Measurements from ENCODE around the gene MAMDC4.
"Not testable (repeated sequence)": the region's sequence is repeated elsewhere in the genome, so short reads cannot be mapped to it uniquely, and the experiment has no call there.

The MAMDC4 gene

GRCh38 chr9:136851941-136852663 is at the start of gene MAMDC4:
Gene MAMDC4, plus strand, starts transcription at chr9:136852346. Its CDS starts 71 bp downstream, at chr9:136852417.
- Mint-ChIP-seq H3K27me3 (ENCODE audit: low read depth) (peaks cover 4% of the 10 kb centered on the region), H3K4me1 (ENCODE audit: low read depth) (peaks cover 7% of the 10 kb centered on the region), H3K9me3 (no peaks in the 10 kb centered on the region), H3K4me3 (peak within 1 kb of the TSS; percentile 25), H3K27ac (no peak within 1 kb of the TSS), H3K36me3 (ENCODE audit: low read depth) (peaks cover 2% of the 10 kb centered on the region)

- H3K4me3 Mint-ChIP-seq; H3K27ac Mint-ChIP-seq; H3K36me3 Mint-ChIP-seq (ENCODE audit: low read depth); H3K9me3 Mint-ChIP-seq: not testable (repeated sequence)
- Mint-ChIP-seq H3K27me3 (ENCODE audit: low read depth) (peaks cover 11% of the 10 kb centered on the region), H3K4me1 (ENCODE audit: low read depth) (peaks cover 17% of the 10 kb centered on the region)
These were observed 49.1 kb upstream of the MAMDC4 start for GRCh38 chr9:136803009-136803550.

GRCh38 chr9:136803551-136804508 is 48.3 kb upstream of the MAMDC4 start:
- Mint-ChIP-seq H3K4me3 (no peak overlapping the region), H3K4me1 (ENCODE audit: low read depth) (peaks cover 18% of the 10 kb centered on the region)

GRCh38 chr9:136804509-136805206 is 47.5 kb upstream of the MAMDC4 start:
- no peak overlapping the region for H3K27ac Mint-ChIP-seq
- peaks cover 7% of the 10 kb centered on the region for H3K36me3 Mint-ChIP-seq (ENCODE audit: low read depth)
- H3K9me3 Mint-ChIP-seq = no peaks in the 10 kb centered on the region
- H3K4me1 Mint-ChIP-seq (ENCODE audit: low read depth) = peaks cover 26% of the 10 kb centered on the region
- H3K4me3 Mint-ChIP-seq = no peak overlapping the region
- peaks cover 11% of the 10 kb centered on the region for H3K27me3 Mint-ChIP-seq (ENCODE audit: low read depth)

More at GRCh38 chr9:136803551-136804508, 48.3 kb upstream of the MAMDC4 start:
- no peak overlapping the region for H3K27ac Mint-ChIP-seq
- H3K9me3 Mint-ChIP-seq = no peaks in the 10 kb centered on the region
- peaks cover 11% of the 10 kb centered on the region for H3K27me3 Mint-ChIP-seq (ENCODE audit: low read depth)
- peaks cover 3% of the 10 kb centered on the region for H3K36me3 Mint-ChIP-seq (ENCODE audit: low read depth)

GRCh38 chr9:136805207-136805740 is 46.9 kb upstream of the MAMDC4 start:
- Mint-ChIP-seq H3K4me3 (no peak overlapping the region), H3K36me3 (ENCODE audit: low read depth) (peaks cover 12% of the 10 kb centered on the region), H3K9me3 (no peaks in the 10 kb centered on the region), H3K4me1 (ENCODE audit: low read depth) (peaks cover 29% of the 10 kb centered on the region), H3K27ac (no peak overlapping the region), H3K27me3 (ENCODE audit: low read depth) (peaks cover 8% of the 10 kb centered on the region)

- H3K4me1 Mint-ChIP-seq (ENCODE audit: low read depth) = peaks cover 25% of the 10 kb centered on the region
- H3K36me3 Mint-ChIP-seq (ENCODE audit: low read depth) = peaks cover 14% of the 10 kb centered on the region
- H3K4me3 Mint-ChIP-seq = peak overlapping the region; percentile 87
- peak overlapping the region; percentile 80 for H3K27ac Mint-ChIP-seq
- peaks cover 4% of the 10 kb centered on the region for H3K27me3 Mint-ChIP-seq (ENCODE audit: low read depth)
- no peaks in the 10 kb centered on the region for H3K9me3 Mint-ChIP-seq
These were observed 46.1 kb upstream of the MAMDC4 start for GRCh38 chr9:136806067-136806466.

- Mint-ChIP-seq H3K27me3 (ENCODE audit: low read depth) (peaks cover 4% of the 10 kb centered on the region), H3K4me3 (peak overlapping the region; percentile 87), H3K4me1 (ENCODE audit: low read depth) (peaks cover 22% of the 10 kb centered on the region), H3K9me3 (no peaks in the 10 kb centered on the region), H3K36me3 (ENCODE audit: low read depth) (peaks cover 14% of the 10 kb centered on the region), H3K27ac (peak overlapping the region; percentile 80)
These were observed 45.4 kb upstream of the MAMDC4 start for GRCh38 chr9:136806631-136807201.

GRCh38 chr9:136807281-136808074 is 44.7 kb upstream of the MAMDC4 start, which contains the start of gene RABL6:
Gene RABL6, plus strand, starts transcription at chr9:136807948. Its CDS starts 249 bp downstream, at chr9:136808197.
- Mint-ChIP-seq H3K27ac (peak within 1 kb of the TSS; percentile 87), H3K36me3 (ENCODE audit: low read depth) (peaks cover 14% of the 10 kb centered on the region), H3K27me3 (ENCODE audit: low read depth) (no peaks in the 10 kb centered on the region), H3K4me1 (ENCODE audit: low read depth) (peaks cover 23% of the 10 kb centered on the region), H3K9me3 (no peaks in the 10 kb centered on the region), H3K4me3 (peak within 1 kb of the TSS; percentile 87)

GRCh38 chr9:136808075-136808805 is 43.9 kb upstream of the MAMDC4 start:
- Mint-ChIP-seq H3K27me3 (ENCODE audit: low read depth) (no peaks in the 10 kb centered on the region), H3K4me3 (peak overlapping the region; percentile 85), H3K36me3 (ENCODE audit: low read depth) (peaks cover 21% of the 10 kb centered on the region), H3K9me3 (no peaks in the 10 kb centered on the region), H3K27ac (peak overlapping the region; percentile 71), H3K4me1 (ENCODE audit: low read depth) (peaks cover 30% of the 10 kb centered on the region)

- Mint-ChIP-seq H3K9me3 (no peaks in the 10 kb centered on the region), H3K27ac (peak overlapping the region; percentile 71), H3K4me3 (peak overlapping the region; percentile 85), H3K4me1 (ENCODE audit: low read depth) (peaks cover 35% of the 10 kb centered on the region), H3K36me3 (ENCODE audit: low read depth) (peaks cover 26% of the 10 kb centered on the region), H3K27me3 (ENCODE audit: low read depth) (no peaks in the 10 kb centered on the region)
These were observed 43.4 kb upstream of the MAMDC4 start for GRCh38 chr9:136808806-136809158.

- no peak overlapping the region for H3K4me3 Mint-ChIP-seq
- peaks cover 26% of the 10 kb centered on the region for H3K4me1 Mint-ChIP-seq (ENCODE audit: low read depth)
- peaks cover 37% of the 10 kb centered on the region for H3K36me3 Mint-ChIP-seq (ENCODE audit: low read depth)
- no peaks in the 10 kb centered on the region for H3K9me3 Mint-ChIP-seq
- no peaks in the 10 kb centered on the region for H3K27me3 Mint-ChIP-seq (ENCODE audit: low read depth)
- H3K27ac Mint-ChIP-seq = peak overlapping the region; percentile 27
These were observed 37.3 kb upstream of the MAMDC4 start for GRCh38 chr9:136814725-136815421.

GRCh38 chr9:136815422-136815782 is 36.7 kb upstream of the MAMDC4 start:
- no peak overlapping the region for H3K27ac Mint-ChIP-seq
- peaks cover 34% of the 10 kb centered on the region for H3K36me3 Mint-ChIP-seq (ENCODE audit: low read depth)

More at GRCh38 chr9:136815422-136815782, 36.7 kb upstream of the MAMDC4 start:
- Mint-ChIP-seq H3K27me3 (ENCODE audit: low read depth) (no peaks in the 10 kb centered on the region), H3K4me3 (no peak overlapping the region), H3K4me1 (ENCODE audit: low read depth) (peaks cover 22% of the 10 kb centered on the region), H3K9me3 (no peaks in the 10 kb centered on the region)

Measured in T-helper 1 cell treated with Interleukin-12 subunit alpha and Interleukin-12 subunit beta and Interleukin-4 antibody, amounts not matched to agents 30 μg/mL and 1 μg/mL, for 36 hours (primary cell).